ENCODE data around the gene SUGP2. TPM values are rescaled to one million over a fixed set of nuclear protein-coding genes. Genes with fewer than 3 reads are reported as not detected.

Gene SUGP2
- total and polyA plus RNA-seq, 12 donors: 22.0 to 291 (median 53.2) TPM

GRCh38 chr19:18996796-18997394 lies 36.4 kb downstream of the SUGP2 start:
- intact Hi-C loops (cut with DNase I): no loop called here
- H3K27me3 ChIP-seq: no peaks in the 10 kb centered on the region
- no peak overlapping the region for H3K27ac ChIP-seq
- no peaks in the 10 kb centered on the region for H3K9me3 ChIP-seq (replicated peaks in 1 of 3)
- no peaks in the 10 kb centered on the region for H3K4me1 ChIP-seq (replicated peaks in 1 of 2)
- WGBS, 4 donors: 72 to 85% (median 83%) methylated on average over 5 to 6 of the region's 6 CpGs
- peaks cover 0 to 45% of the 10 kb centered on the region in 2 donors for H3K36me3 ChIP-seq (replicated peaks in 1 of 2)
- no peak overlapping the region for H3K4me3 ChIP-seq
- no peak for TF ChIP-seq CTCF (IDR thresholded peaks at IDR 0.05)
- no peak for TF ChIP-seq POLR2A (IDR thresholded peaks at IDR 0.05)
- no peak for DNase-seq

DNA sequence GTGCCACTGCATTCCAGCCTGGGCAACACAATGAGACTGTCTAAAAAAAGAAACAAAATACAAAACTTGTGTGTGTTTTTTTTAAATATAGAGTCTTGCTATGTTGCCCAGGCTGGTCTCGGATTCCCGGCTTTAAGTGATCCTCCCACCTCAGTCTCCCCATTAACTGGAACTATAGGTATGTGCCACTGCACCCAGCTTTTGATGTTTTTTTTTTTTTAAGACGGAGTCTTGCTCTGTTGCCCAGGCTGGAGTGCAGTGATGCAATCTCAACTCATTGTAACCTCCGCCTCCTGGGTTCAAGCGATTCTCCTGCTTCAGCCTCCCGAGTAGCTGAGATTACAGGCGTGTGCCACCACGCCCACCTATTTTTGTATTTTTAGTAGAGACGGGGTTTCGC lies 37.0 kb downstream of the SUGP2 start:
- TF ChIP-seq POLR2A (IDR thresholded peaks at IDR 0.05) (no peak), CTCF (IDR thresholded peaks at IDR 0.05) (no peak)
- H3K36me3 ChIP-seq (replicated peaks in 1 of 2): peaks cover 0 to 40% of the 10 kb centered on the region in 2 donors
- H3K4me1 ChIP-seq (replicated peaks in 1 of 2): no peaks in the 10 kb centered on the region
- intact Hi-C loops (cut with DNase I): no loop called here
- no peaks in the 10 kb centered on the region for H3K27me3 ChIP-seq
- WGBS, 4 donors: 91 to 94% (median 94%) methylated on average over 10 of the region's 10 CpGs
- no peak overlapping the region for H3K4me3 ChIP-seq
- no peak overlapping the region for H3K27ac ChIP-seq
- H3K9me3 ChIP-seq (replicated peaks in 1 of 3): no peaks in the 10 kb centered on the region
- DNase-seq: no peak

DNA sequence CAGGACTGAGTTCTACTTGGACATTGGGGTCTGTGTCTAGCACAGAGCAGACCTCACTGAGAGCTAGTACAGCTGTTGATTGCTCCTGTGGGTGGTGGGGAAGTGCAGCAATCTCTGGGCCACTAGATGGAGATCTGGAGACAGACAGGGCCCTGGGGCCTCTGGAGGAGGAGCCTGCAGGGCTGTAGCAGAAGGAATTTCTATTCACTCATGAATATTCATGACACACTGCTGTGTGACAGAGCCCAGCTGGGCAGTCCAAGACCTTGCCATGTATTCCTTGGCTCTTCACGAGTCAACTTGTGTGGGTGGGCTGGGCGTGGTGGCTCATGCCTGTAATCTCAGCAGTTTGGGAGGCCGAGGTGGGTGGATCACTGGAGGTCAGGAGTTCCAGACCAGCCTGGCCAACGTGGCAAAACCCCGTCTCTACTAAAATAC lies 37.5 kb downstream of the SUGP2 start:
- peaks cover 0 to 36% of the 10 kb centered on the region in 2 donors for H3K36me3 ChIP-seq (replicated peaks in 1 of 2)
- H3K27ac ChIP-seq: peak overlapping the region in 1 of 5 donors; percentile 21
- no peak overlapping the region for H3K4me3 ChIP-seq
- 43 to 72% (median 53%) methylated on average over 5 of the region's 5 CpGs for WGBS, 4 donors
- intact Hi-C loops (cut with DNase I): no loop called here
- DNase-seq: peak in 6 of 7 donors; percentile 63 to 84 (median 75)
- H3K9me3 ChIP-seq (replicated peaks in 1 of 3): no peaks in the 10 kb centered on the region
- no peaks in the 10 kb centered on the region for H3K4me1 ChIP-seq (replicated peaks in 1 of 2)
- H3K27me3 ChIP-seq: no peaks in the 10 kb centered on the region
- TF ChIP-seq CTCF (IDR thresholded peaks at IDR 0.05) (peak; percentile 15 to 49 (median 42)), POLR2A (IDR thresholded peaks at IDR 0.05) (no peak)

GRCh38 chr19:18993115-18993514 lies 40.2 kb downstream of the SUGP2 start:
- intact Hi-C loops (cut with DNase I): no loop called here
- WGBS, 4 donors: 91 to 95% (median 94%) methylated on average over 10 of the region's 10 CpGs
- Histone ChIP-seq H3K36me3 (replicated peaks in 1 of 2) (peaks cover 0 to 27% of the 10 kb centered on the region in 2 donors), H3K27ac (no peak overlapping the region), H3K9me3 (replicated peaks in 1 of 3) (no peaks in the 10 kb centered on the region), H3K27me3 (no peaks in the 10 kb centered on the region), H3K4me1 (replicated peaks in 1 of 2) (no peaks in the 10 kb centered on the region), H3K4me3 (no peak overlapping the region)
- DNase-seq: no peak
- TF ChIP-seq CTCF (IDR thresholded peaks at IDR 0.05) (no peak), POLR2A (IDR thresholded peaks at IDR 0.05) (no peak)

All from adrenal gland (tissue), 12 donors.